ENCODE results near the gene ABHD12. TPM values are rescaled to one million over a fixed set of nuclear protein-coding genes. Genes with fewer than 3 reads are reported as not detected.

Gene ABHD12
- total RNA-seq, 1 donor from 2014 or later, result 29.0 TPM

- no peaks in the 10 kb centered on the region for H3K27me3 Mint-ChIP-seq (ENCODE audit: low read depth)
- no peaks in the 10 kb centered on the region for H3K9me3 Mint-ChIP-seq
- H3K4me3 Mint-ChIP-seq (ENCODE audit: low read depth), result no peak overlapping the region
- no peaks in the 10 kb centered on the region for H3K36me3 Mint-ChIP-seq (ENCODE audit: low read depth)
- no peak overlapping the region for H3K27ac Mint-ChIP-seq
- peaks cover 2% of the 10 kb centered on the region for H3K4me1 Mint-ChIP-seq (ENCODE audit: low read depth)
- DNase-seq (ENCODE audit: low spot score), result no peak
- intact Hi-C loops (cut with micrococcal nuclease), result no loop called here
Measured at GRCh38 chr20:25360631-25361286, 29.9 kb downstream of the ABHD12 start.

DNA sequence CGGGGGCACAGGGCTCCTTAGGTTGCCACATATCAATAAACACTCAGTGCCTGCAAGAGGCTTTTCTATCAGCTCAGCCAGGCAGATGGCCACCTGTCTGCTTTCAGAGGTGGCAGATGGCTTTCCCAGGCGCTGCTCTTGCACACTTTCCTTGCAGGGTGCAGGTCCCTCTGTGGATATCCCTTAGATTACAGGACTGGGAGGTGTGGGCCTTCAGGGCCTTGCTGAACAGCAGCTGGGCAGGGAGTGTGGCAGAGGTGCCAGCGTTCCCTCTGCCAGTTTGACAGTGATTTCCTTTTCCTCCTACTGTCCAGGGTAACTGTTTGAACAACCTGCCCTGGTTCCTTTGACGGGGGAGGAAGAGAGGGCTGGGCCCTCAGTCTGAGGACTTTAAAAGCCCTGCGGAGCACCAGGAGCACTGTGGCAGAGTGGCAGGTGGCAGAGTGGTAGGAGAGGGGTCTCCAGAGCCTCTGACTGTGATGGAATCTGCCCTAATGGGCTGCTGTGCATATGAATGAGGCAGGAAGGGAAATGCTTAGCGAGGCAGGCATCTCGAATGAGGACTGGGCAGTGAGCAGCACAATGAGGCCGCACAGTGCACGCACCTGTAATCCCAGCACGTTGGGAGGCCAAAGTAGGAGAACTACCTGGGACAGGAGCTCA, 34.2 kb downstream of the ABHD12 start:
- H3K36me3 Mint-ChIP-seq (ENCODE audit: low read depth), result peaks cover 5% of the 10 kb centered on the region
- no peaks in the 10 kb centered on the region for H3K9me3 Mint-ChIP-seq
- no peaks in the 10 kb centered on the region for H3K27me3 Mint-ChIP-seq (ENCODE audit: low read depth)
- H3K4me1 Mint-ChIP-seq (ENCODE audit: low read depth), result peaks cover 7% of the 10 kb centered on the region
- no peak overlapping the region for H3K4me3 Mint-ChIP-seq (ENCODE audit: low read depth)
- no peak for DNase-seq (ENCODE audit: low spot score)
- intact Hi-C loops (cut with micrococcal nuclease), result no loop called here
- no peak overlapping the region for H3K27ac Mint-ChIP-seq

DNA sequence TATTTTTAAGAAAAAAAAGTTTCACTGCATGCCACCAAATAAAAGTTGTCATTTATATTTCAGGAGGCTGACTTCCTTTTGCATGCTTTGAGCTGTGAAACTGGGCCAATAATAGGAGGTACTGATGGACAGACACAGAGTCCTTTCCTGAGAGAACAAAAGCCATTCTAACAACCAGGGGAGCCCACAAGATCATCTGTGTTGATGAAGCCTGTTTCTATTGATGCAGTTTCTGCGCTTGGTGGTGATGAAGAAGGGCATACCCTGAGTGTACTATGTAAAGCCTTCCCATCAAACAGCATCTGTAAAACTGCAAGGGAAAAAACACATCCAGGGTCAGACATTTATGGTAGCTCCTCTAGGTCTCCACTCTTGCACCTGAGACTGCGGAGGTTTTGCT, 34.8 kb downstream of the ABHD12 start:
- H3K27me3 Mint-ChIP-seq (ENCODE audit: low read depth), result no peaks in the 10 kb centered on the region
- DNase-seq (ENCODE audit: low spot score), result no peak
- intact Hi-C loops (cut with micrococcal nuclease), result no loop called here
- peaks cover 7% of the 10 kb centered on the region for H3K4me1 Mint-ChIP-seq (ENCODE audit: low read depth)
- no peak overlapping the region for H3K27ac Mint-ChIP-seq
- H3K36me3 Mint-ChIP-seq (ENCODE audit: low read depth), result peaks cover 5% of the 10 kb centered on the region
- H3K4me3 Mint-ChIP-seq (ENCODE audit: low read depth), result no peak overlapping the region
- H3K9me3 Mint-ChIP-seq, result no peaks in the 10 kb centered on the region

GRCh38 chr20:25355011-25355595, 35.5 kb downstream of the ABHD12 start:
- Mint-ChIP-seq H3K4me1 (ENCODE audit: low read depth) (peaks cover 7% of the 10 kb centered on the region), H3K27me3 (ENCODE audit: low read depth) (no peaks in the 10 kb centered on the region), H3K9me3 (no peaks in the 10 kb centered on the region), H3K36me3 (ENCODE audit: low read depth) (peaks cover 5% of the 10 kb centered on the region), H3K4me3 (ENCODE audit: low read depth) (no peak overlapping the region), H3K27ac (no peak overlapping the region)
- intact Hi-C loops (cut with micrococcal nuclease), result no loop called here
- DNase-seq (ENCODE audit: low spot score), result no peak

DNA sequence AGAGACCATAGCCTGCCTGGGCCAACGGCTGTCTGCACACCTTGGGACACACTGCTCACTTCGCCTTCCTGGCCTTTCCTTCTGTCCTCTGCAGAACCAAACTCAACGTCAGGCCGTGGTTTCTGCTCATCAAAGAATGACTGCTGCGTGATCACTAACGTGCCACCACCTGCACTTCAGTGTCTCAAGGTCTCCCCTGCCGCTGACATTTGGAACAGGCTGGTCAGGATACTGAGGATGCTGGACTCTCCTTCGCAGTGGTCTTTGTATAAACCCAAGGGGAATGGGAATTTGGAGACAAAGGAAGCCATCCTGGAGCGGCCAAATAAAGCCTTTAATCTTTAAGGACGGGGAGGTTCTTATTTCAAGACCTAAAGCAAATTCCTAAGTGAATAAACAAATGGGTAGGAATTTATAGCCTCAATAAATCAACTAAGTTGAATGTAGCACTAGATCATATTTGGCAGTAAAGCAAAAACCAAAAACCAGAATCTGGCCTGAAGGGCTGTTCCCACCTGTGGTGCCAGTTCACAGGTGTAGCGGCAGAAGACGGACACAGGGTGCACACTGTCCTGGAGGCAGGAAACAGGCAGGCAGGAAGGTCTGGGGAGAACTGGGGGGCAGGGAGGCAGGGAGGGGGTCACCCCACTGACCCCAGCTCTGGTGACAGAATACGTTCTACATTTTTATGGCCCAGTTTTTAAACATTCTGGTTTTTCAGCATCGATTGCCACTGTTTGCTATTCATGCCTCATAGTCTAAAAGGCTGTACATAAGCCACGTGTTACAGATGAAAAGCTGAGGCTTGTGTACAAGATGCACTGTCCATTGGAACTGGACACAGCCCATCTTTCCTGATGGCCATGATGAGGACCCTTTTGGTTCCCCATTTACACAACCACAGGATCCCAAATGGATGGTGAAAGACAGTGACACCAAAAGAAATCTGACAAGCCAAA, 36.6 kb downstream of the ABHD12 start:
- Mint-ChIP-seq H3K4me1 (ENCODE audit: low read depth) (peaks cover 7% of the 10 kb centered on the region), H3K9me3 (no peaks in the 10 kb centered on the region), H3K27me3 (ENCODE audit: low read depth) (no peaks in the 10 kb centered on the region), H3K36me3 (ENCODE audit: low read depth) (peaks cover 5% of the 10 kb centered on the region), H3K27ac (no peak overlapping the region), H3K4me3 (ENCODE audit: low read depth) (no peak overlapping the region)
- intact Hi-C loops (cut with micrococcal nuclease), result no loop called here
- DNase-seq (ENCODE audit: low spot score), result no peak

DNA sequence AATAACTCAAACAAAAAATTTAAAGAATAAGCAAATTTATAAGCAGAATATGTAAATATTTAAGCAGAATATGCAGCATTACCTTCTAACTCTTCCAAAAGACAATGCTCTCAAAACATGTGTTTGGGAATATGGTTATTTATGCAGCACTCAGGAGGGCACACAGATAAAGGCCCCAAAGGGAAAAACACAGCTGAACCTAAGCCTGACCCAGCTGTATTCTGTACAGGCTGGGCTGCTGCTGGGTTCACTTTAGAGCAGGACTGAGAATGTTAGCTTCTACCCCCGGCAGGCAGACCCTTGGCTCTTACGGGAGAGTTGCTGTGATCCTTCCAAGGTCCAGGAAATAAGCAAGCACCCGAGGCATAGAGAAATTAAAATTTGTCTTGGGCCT, 37.3 kb downstream of the ABHD12 start:
- Mint-ChIP-seq H3K4me3 (ENCODE audit: low read depth) (no peak overlapping the region), H3K9me3 (no peaks in the 10 kb centered on the region), H3K4me1 (ENCODE audit: low read depth) (peaks cover 7% of the 10 kb centered on the region), H3K27ac (no peak overlapping the region), H3K36me3 (ENCODE audit: low read depth) (peaks cover 5% of the 10 kb centered on the region), H3K27me3 (ENCODE audit: low read depth) (no peaks in the 10 kb centered on the region)
- DNase-seq (ENCODE audit: low spot score), result no peak
- intact Hi-C loops (cut with micrococcal nuclease), result no loop called here

DNA sequence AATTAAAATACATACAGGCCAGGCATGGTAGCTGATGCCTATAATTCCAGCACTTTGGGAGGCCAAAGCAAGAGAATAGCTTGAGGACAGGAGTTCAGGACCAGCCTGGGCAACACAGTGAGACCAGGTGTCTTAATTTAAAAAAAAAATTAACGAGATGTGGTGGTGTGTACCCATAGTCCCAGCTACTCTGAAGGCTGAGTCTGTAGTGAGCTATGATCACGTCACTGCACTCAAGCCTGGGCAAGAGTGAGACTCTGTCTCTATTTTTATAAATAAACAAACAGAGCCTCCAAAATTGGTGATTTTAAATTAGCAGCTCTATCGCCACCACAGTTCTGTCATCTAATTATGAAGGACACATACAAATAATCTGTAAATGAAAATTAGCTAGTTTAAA, 37.9 kb downstream of the ABHD12 start:
- intact Hi-C loops (cut with micrococcal nuclease), result no loop called here
- H3K27ac Mint-ChIP-seq, result no peak overlapping the region
- H3K36me3 Mint-ChIP-seq (ENCODE audit: low read depth), result peaks cover 5% of the 10 kb centered on the region
- no peak for DNase-seq (ENCODE audit: low spot score)
- no peaks in the 10 kb centered on the region for H3K9me3 Mint-ChIP-seq
- H3K4me3 Mint-ChIP-seq (ENCODE audit: low read depth), result no peak overlapping the region
- H3K4me1 Mint-ChIP-seq (ENCODE audit: low read depth), result peaks cover 7% of the 10 kb centered on the region
- no peaks in the 10 kb centered on the region for H3K27me3 Mint-ChIP-seq (ENCODE audit: low read depth)

DNA sequence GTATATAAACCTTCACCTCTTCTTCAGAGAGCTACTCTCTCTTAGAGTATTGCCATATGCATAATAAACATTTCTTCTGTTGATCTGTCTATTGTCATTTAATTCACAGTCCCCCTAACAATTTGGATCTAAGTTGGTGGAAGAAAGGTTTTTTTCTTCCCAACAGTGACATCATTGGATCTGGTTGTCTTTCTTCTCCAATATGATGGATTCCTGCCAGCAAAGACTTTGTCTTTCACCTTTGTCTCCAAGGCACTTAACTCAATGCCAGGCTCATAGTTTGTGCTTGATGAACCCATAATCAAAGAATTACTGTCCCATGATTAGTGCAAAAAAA, 39.6 kb downstream of the ABHD12 start:
- Mint-ChIP-seq H3K36me3 (ENCODE audit: low read depth) (peaks cover 5% of the 10 kb centered on the region), H3K9me3 (no peaks in the 10 kb centered on the region), H3K27me3 (ENCODE audit: low read depth) (no peaks in the 10 kb centered on the region), H3K27ac (no peak overlapping the region), H3K4me3 (ENCODE audit: low read depth) (no peak overlapping the region), H3K4me1 (ENCODE audit: low read depth) (peaks cover 11% of the 10 kb centered on the region)
- no peak for DNase-seq (ENCODE audit: low spot score)
- intact Hi-C loops (cut with micrococcal nuclease), result no loop called here

DNA sequence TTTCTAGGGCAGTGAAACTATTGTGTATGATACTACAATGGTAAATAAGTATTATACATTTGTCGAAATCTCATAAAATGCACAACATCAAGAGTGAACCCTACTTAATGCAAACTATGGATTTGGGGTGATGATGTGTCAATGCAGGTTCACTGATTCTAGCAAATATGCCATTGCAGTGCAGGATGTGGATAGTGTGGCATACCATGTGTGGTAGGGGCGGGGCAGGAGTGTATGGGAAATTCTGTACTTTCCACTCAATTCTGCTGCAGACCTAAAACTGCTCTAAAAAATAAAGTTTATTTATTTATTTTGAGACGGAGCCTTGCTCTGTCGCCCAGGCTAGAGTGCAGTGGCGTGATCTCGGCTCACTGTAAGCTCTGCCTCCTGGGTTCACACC, 44.3 kb downstream of the ABHD12 start:
- Mint-ChIP-seq H3K4me3 (ENCODE audit: low read depth) (no peak overlapping the region), H3K4me1 (ENCODE audit: low read depth) (peaks cover 23% of the 10 kb centered on the region), H3K27me3 (ENCODE audit: low read depth) (no peaks in the 10 kb centered on the region), H3K9me3 (no peaks in the 10 kb centered on the region), H3K27ac (no peak overlapping the region), H3K36me3 (ENCODE audit: low read depth) (no peaks in the 10 kb centered on the region)
- DNase-seq (ENCODE audit: low spot score), result no peak
- intact Hi-C loops (cut with micrococcal nuclease), result no loop called here

DNA sequence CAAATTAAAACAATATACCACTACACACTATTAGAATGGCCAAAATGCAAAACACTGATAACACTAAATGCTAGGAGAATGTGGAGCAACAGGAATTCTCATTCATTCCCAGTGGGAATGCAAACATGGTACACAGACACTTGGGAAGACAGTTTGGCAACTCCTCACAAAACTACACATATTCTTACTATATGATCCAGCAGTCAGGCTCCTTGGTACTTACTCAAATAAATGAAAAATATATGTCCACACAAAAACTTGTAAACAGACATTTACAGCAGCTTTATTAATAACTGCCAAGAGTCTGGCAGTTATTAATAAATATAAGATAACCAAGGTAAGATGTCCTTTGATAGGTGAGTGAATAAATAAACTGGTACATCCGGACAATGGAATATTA, 44.9 kb downstream of the ABHD12 start:
- no peak overlapping the region for H3K4me3 Mint-ChIP-seq (ENCODE audit: low read depth)
- H3K9me3 Mint-ChIP-seq, result no peaks in the 10 kb centered on the region
- DNase-seq (ENCODE audit: low spot score), result no peak
- H3K27me3 Mint-ChIP-seq (ENCODE audit: low read depth), result no peaks in the 10 kb centered on the region
- H3K4me1 Mint-ChIP-seq (ENCODE audit: low read depth), result peaks cover 23% of the 10 kb centered on the region
- H3K27ac Mint-ChIP-seq, result no peak overlapping the region
- intact Hi-C loops (cut with micrococcal nuclease), result no loop called here
- H3K36me3 Mint-ChIP-seq (ENCODE audit: low read depth), result no peaks in the 10 kb centered on the region

DNA sequence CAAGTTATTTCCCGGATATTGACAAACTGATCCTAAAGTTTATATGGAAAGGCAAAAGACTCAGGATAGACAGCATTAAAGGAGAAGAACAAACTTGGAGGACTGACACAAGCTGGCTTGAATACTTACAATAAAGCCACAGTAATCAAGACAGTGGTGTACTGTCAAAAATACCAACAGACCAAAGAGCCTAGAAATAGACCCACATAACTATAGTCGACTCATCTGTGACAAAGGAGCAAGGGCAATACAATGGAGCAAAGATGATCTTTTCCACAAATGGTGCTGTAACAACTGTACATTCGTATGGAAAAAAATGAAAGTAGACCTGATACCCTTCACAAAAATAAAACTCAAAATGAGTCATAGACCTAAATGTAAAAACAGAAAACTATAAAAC, 46.0 kb downstream of the ABHD12 start:
- Mint-ChIP-seq H3K36me3 (ENCODE audit: low read depth) (no peaks in the 10 kb centered on the region), H3K9me3 (no peaks in the 10 kb centered on the region), H3K27me3 (ENCODE audit: low read depth) (no peaks in the 10 kb centered on the region), H3K4me3 (ENCODE audit: low read depth) (no peak overlapping the region), H3K27ac (no peak overlapping the region), H3K4me1 (ENCODE audit: low read depth) (peaks cover 25% of the 10 kb centered on the region)
- no peak for DNase-seq (ENCODE audit: low spot score)
- intact Hi-C loops (cut with micrococcal nuclease), result no loop called here

- H3K27me3 Mint-ChIP-seq (ENCODE audit: low read depth), result no peaks in the 10 kb centered on the region
- no peaks in the 10 kb centered on the region for H3K9me3 Mint-ChIP-seq
- H3K4me3 Mint-ChIP-seq (ENCODE audit: low read depth), result no peak overlapping the region
- H3K27ac Mint-ChIP-seq, result no peak overlapping the region
- H3K36me3 Mint-ChIP-seq (ENCODE audit: low read depth), result peaks cover 8% of the 10 kb centered on the region
- intact Hi-C loops (cut with micrococcal nuclease), result no loop called here
- DNase-seq (ENCODE audit: low spot score), result no peak
- H3K4me1 Mint-ChIP-seq (ENCODE audit: low read depth), result peaks cover 26% of the 10 kb centered on the region
Measured at GRCh38 chr20:25341716-25342680, 48.6 kb downstream of the ABHD12 start.

All from activated T-helper 2 cell treated with anti-CD3 and anti-CD28 coated beads, Interferon-gamma antibody, Interleukin-2, Interleukin-4, amounts not matched to agents 10 μg/mL and 5 μg/mL and 100 μg/mL, durations not matched to agents 14 hours and 24 hours and 36 hours (primary cell).